Sigmoid colon (tissue), 7 donors: ENCODE results near the gene RIPOR3. TPM values are rescaled to one million over a fixed set of nuclear protein-coding genes. Genes with fewer than 3 reads are reported as not detected.
"Not testable (repeated sequence)": the region's sequence is repeated elsewhere in the genome, so short reads cannot be mapped to it uniquely, and the experiment has no call there.

Source experiments
- DNase-seq: peaks from one replicate; pipeline ENCODE4 v3.0.0-alpha.2; 2019
- H3K27ac ChIP-seq, 4 donors: fragments of 200-600 bp; sonication (generic); one replicate each; pipeline ENCODE4 v1.5.1; 2016 to 2019; ENCODE audit warnings: mild to moderate bottlenecking in 1 of 4
- H3K27me3 ChIP-seq, 3 donors: fragments of 200-600 bp; sonication (generic); one replicate each; pipeline ENCODE4 v1.5.1; 2019; ENCODE audit warnings: mild to moderate bottlenecking in 1 of 3
- H3K36me3 ChIP-seq, 4 donors: fragments of 200-600 bp; sonication (generic); one replicate each; pipeline ENCODE4 v1.5.1; 2016 to 2019
- H3K4me1 ChIP-seq, 4 donors: fragments of 200-600 bp; sonication (generic); one replicate each; pipeline ENCODE4 v1.5.1; 2017 to 2019
- H3K4me3 ChIP-seq, 4 donors: fragments of 200-600 bp; sonication (generic); one replicate each; pipeline ENCODE4 v1.5.1; 2017 to 2019; ENCODE audit warnings: mild to moderate bottlenecking in 2 of 4, moderate library complexity in 1 of 4
- H3K9me3 ChIP-seq, 4 donors: fragments of 200-600 bp in 3 of 4; sonication (generic) in 3 of 4; one replicate each; pipeline versions ENCODE4 v1.5.1 to v1.6.1; 2013 to 2019
- CTCF ChIP-seq, 4 experiments: fragments of 450-650 bp in 3 of 4; fragments of 200-600 bp in 1 of 4; IDR thresholded peaks; one replicate each; pipeline ENCODE4 v1.5.1; 2016 to 2019; ENCODE audit warnings: antibody characterized with exemption in 4 of 4, mild to moderate bottlenecking in 3 of 4, moderate library complexity in 2 of 4
- EP300 ChIP-seq, 4 donors: sonication (generic); formaldehyde crosslinking; IDR thresholded peaks; one replicate each; pipeline ENCODE4 v1.6.1; 2017; ENCODE audit warnings: antibody characterized with exemption in 4 of 4
- POLR2A ChIP-seq, 2 donors: fragments of 450-650 bp; IDR thresholded peaks; one replicate each; pipeline ENCODE4 v1.6.1; 2016; ENCODE audit warnings: antibody characterized with exemption in 2 of 2, mild to moderate bottlenecking in 2 of 2, moderate library complexity in 2 of 2
- POLR2AphosphoS5 ChIP-seq, 4 donors: sonication (generic); formaldehyde crosslinking; IDR thresholded peaks; one replicate each; pipeline ENCODE4 v1.6.1; 2017; ENCODE audit warnings: antibody characterized with exemption in 4 of 4
- WGBS, 2 donors: extraction: QIAGEN DNeasy Blood & Tissue Kit; methylation state at CpG; one replicate each; pipeline ENCODE4 v1.1.7; 2013; 5-methylcytosine and 5-hydroxymethylcytosine counted together
- intact Hi-C: fragments of 100-400 bp; cut with DNase I; formaldehyde crosslinking; loops from one replicate; pipeline ENCODE4 v1.15.1; 2023
- polyA plus RNA-seq, 3 donors: library from polyadenylated mRNA; stranded (reverse); fragments of 200-250 nt; gene quantifications; one replicate each; pipeline ENCODE4 v1.2.3, GENCODE V29; 2013
- small RNA-seq, 3 donors: library from RNA; depleted of rRNA; stranded (forward); fragments of <200 nt; gene quantifications; one replicate each; pipeline ENCODE3, GENCODE V24; 2016
- total RNA-seq, 4 donors: library from RNA; depleted of rRNA; stranded (reverse); fragments of >200 nt; gene quantifications; one replicate each; pipeline ENCODE4 v1.1.0, GENCODE V29; 2016
- donor health status: healthy with polysubstance abuse.
- donor health status: Bipolar disorder and iron deficiency.
- donor health status: healthy.

The RIPOR3 gene
- total and polyA plus RNA-seq, 7 donors = 0.92 to 28.0 (median 9.4) TPM

- no peak for DNase-seq
- H3K27ac ChIP-seq = peak overlapping the region; percentile 19 to 66 (median 40)
- H3K36me3 ChIP-seq = no peaks in the 10 kb centered on the region
- no peaks in the 10 kb centered on the region for H3K9me3 ChIP-seq
- WGBS, 2 donors = 74 to 87% methylated on average over 14 of the region's 14 CpGs
- peaks cover 0 to 76% (median 48%) of the 10 kb centered on the region in 4 donors for H3K4me1 ChIP-seq
- H3K27me3 ChIP-seq = no peaks in the 10 kb centered on the region
- intact Hi-C loops = no loop called here
- TF ChIP-seq POLR2AphosphoS5 (IDR thresholded peaks at IDR 0.05) = peak in 1 of 4 donors; percentile 60
- no peak for TF ChIP-seq POLR2A (IDR thresholded peaks at IDR 0.05)
- H3K4me3 ChIP-seq = no peak overlapping the region
Observed at GRCh38 chr20:50540620-50541605, 150.4 kb downstream of the RIPOR3 start.

DNA sequence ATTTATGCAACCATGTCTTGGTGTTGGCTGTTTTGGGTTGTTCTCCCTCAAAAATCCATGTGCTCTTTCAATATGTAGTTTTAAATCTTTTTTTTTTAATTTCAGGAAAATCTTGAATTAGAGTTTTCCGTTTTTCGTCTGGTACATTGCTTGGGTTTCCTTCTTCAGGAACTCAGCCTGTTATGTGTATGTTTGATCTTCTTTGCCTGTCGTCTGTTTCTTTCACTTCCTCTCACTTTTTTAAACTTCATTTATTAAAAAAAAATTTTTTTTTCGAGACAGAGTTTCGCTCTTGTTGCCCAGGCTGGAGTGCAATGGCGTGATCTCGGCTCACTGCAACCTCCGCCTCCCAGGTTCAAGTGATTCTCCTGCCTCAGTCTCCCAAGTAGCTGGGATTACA, 151.5 kb downstream of the RIPOR3 start:
- peaks cover 0 to 83% (median 54%) of the 10 kb centered on the region in 4 donors for H3K4me1 ChIP-seq
- H3K27ac ChIP-seq, H3K9me3 ChIP-seq, intact Hi-C loops, H3K27me3 ChIP-seq, H3K36me3 ChIP-seq, DNase-seq, H3K4me3 ChIP-seq: not testable (repeated sequence)
- 75 to 94% methylated on average over 8 of the region's 8 CpGs for WGBS, 2 donors

DNA sequence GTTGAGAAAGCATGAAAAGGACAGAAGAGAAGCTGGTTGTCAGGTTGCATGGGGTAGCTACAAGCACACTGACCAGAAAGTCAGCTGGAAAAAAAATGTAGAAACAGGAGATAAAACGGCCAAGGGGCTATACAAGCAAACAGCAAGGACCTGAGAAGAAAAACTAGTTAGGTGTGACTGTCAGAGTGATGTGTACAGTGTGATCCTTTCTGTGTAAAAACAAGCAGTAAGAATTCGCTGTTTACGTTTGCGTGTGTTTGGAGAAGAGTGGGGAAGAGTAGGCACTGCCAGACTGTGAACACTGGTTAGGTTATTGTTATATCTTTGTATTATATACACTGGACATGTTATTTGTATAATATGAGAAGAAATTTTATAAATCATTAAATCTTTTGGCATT, 153.1 kb downstream of the RIPOR3 start:
- Histone ChIP-seq H3K27ac (peak overlapping the region; percentile 37 to 63 (median 55)), H3K4me3 (no peak overlapping the region), H3K27me3 (no peaks in the 10 kb centered on the region), H3K36me3 (no peaks in the 10 kb centered on the region), H3K4me1 (peaks cover 0 to 95% (median 59%) of the 10 kb centered on the region in 4 donors), H3K9me3 (no peaks in the 10 kb centered on the region)
- WGBS, 2 donors = 23 to 52% methylated on average over 4 of the region's 4 CpGs
- TF ChIP-seq EP300 (IDR thresholded peaks at IDR 0.05) (no peak), POLR2AphosphoS5 (IDR thresholded peaks at IDR 0.05) (no peak), CTCF (IDR thresholded peaks at IDR 0.05) (no peak), POLR2A (IDR thresholded peaks at IDR 0.05) (no peak)
- intact Hi-C loops = no loop called here
- no peak for DNase-seq

- peak overlapping the region; percentile 37 to 63 (median 55) for H3K27ac ChIP-seq
- H3K27me3 ChIP-seq = no peaks in the 10 kb centered on the region
- no peaks in the 10 kb centered on the region for H3K9me3 ChIP-seq
- intact Hi-C loops = no loop called here
- H3K36me3 ChIP-seq = no peaks in the 10 kb centered on the region
- 47 to 66% methylated on average over 7 of the region's 7 CpGs for WGBS, 2 donors
- H3K4me1 ChIP-seq = peaks cover 0 to 95% (median 62%) of the 10 kb centered on the region in 4 donors
- H3K4me3 ChIP-seq = no peak overlapping the region
- no peak for TF ChIP-seq POLR2AphosphoS5 (IDR thresholded peaks at IDR 0.05)
- TF ChIP-seq EP300 (IDR thresholded peaks at IDR 0.05) = no peak
- TF ChIP-seq POLR2A (IDR thresholded peaks at IDR 0.05) = no peak
- no peak for TF ChIP-seq CTCF (IDR thresholded peaks at IDR 0.05)
- DNase-seq = no peak
Observed at GRCh38 chr20:50537546-50538201, 153.7 kb downstream of the RIPOR3 start.

DNA sequence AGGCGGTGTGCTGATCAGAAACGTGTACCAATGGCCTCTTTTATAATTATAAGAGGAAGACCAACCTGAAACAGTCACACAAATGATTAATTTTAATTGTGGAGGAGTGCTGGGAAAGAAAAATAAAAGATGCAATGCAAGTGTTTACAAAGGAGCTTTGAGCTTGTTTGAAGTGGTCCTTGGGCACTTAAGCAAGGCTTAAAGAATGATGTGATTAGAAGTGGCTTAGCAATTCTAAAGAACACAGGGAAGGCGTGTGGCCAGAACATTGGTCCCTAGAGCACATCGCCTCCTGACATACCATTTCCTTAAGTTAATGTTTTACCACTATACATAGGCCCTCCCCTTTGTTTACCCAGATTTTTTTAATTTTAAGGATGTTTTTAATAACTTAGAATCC, 155.0 kb downstream of the RIPOR3 start:
- Histone ChIP-seq H3K27me3 (no peaks in the 10 kb centered on the region), H3K36me3 (no peaks in the 10 kb centered on the region), H3K27ac (no peak overlapping the region), H3K4me3 (no peak overlapping the region), H3K4me1 (peaks cover 0 to 95% (median 63%) of the 10 kb centered on the region in 4 donors), H3K9me3 (no peaks in the 10 kb centered on the region)
- intact Hi-C loops = no loop called here
- 27 to 63% methylated on average over 4 of the region's 4 CpGs for WGBS, 2 donors
- DNase-seq = no peak
- TF ChIP-seq CTCF (IDR thresholded peaks at IDR 0.05) (no peak), POLR2A (IDR thresholded peaks at IDR 0.05) (no peak), EP300 (IDR thresholded peaks at IDR 0.05) (no peak), POLR2AphosphoS5 (IDR thresholded peaks at IDR 0.05) (no peak)

Small RNA genes lying within 50 kb of the gene (small RNA-seq; reads per million reads assigned to genes)
- 0 reads per million in 3 donors for gene MIR1302-5
- 0 reads per million in 3 donors for gene MIR645
- 0 reads per million in 3 donors for gene RF00019

Other genes starting within 250 kb of the RIPOR3 start
- gene PTPN1, start 181.2 kb downstream of the RIPOR3 start, total RNA-seq = 10 to 100 TPM; 21.6 to 31.2 (median 23.6) TPM
- gene PTPN1, start 181.2 kb downstream of the RIPOR3 start, polyA plus RNA-seq = 10 to 100 TPM; 14.4 to 41.5 (median 23.6) TPM
- 1 to 10 TPM in 2 of 4 donors, under 1 TPM in 2; 0.83 to 1.8 (median 1.2) TPM for gene PARD6B, start 40.0 kb upstream of the RIPOR3 start, total RNA-seq
- gene PARD6B, start 40.0 kb upstream of the RIPOR3 start, polyA plus RNA-seq = 1 to 10 TPM; 2.4 to 5.1 (median 3.0) TPM
- 1 to 10 TPM; 2.1 to 5.3 (median 4.4) TPM for gene BCAS4, start 103.5 kb upstream of the RIPOR3 start, total RNA-seq
- 10 to 100 TPM in 1 of 3 donors, under 1 TPM in 2; 0.46 to 10.1 (median 0.60) TPM for gene BCAS4, start 103.5 kb upstream of the RIPOR3 start, polyA plus RNA-seq
- gene ADNP, start 239.9 kb upstream of the RIPOR3 start, total RNA-seq = 10 to 100 TPM; 41.5 to 52.6 (median 43.6) TPM
- 10 to 100 TPM; 12.0 to 33.2 (median 13.8) TPM for gene ADNP, start 239.9 kb upstream of the RIPOR3 start, polyA plus RNA-seq